Activated gamma-delta T cell treated with anti-CD3 and anti-CD28 coated beads, Interleukin-2, amount 50 U/mL, for 16 hours (primary cell): ENCODE measurements around the gene MRAP2.
"Not testable (repeated sequence)": the region's sequence is repeated elsewhere in the genome, so short reads cannot be mapped to it uniquely, and the experiment has no call there.

Experiments used
- DNase-seq: peaks from one replicate; pipeline ENCODE4 v3.0.0-alpha.2; 2020; ENCODE audit warnings: low read depth

Gene MRAP2

GRCh38 chr6:84077645-84078044 is 44.1 kb downstream of the MRAP2 start:
- no peak for DNase-seq

GRCh38 chr6:84078335-84078734 is 44.8 kb downstream of the MRAP2 start:
- no peak for DNase-seq

- no peak for DNase-seq
Observed at GRCh38 chr6:84081222-84081621, 47.6 kb downstream of the MRAP2 start.

- no peak for DNase-seq
Observed at GRCh38 chr6:84082689-84083265, 49.2 kb downstream of the MRAP2 start.

- not testable (repeated sequence) for DNase-seq
Observed at GRCh38 chr6:84084705-84085104, 51.1 kb downstream of the MRAP2 start.

GRCh38 chr6:84086056-84086455 is 52.5 kb downstream of the MRAP2 start:
- DNase-seq, result no peak

- DNase-seq, result no peak
Observed at GRCh38 chr6:84086545-84087429, 53.2 kb downstream of the MRAP2 start.

- no peak for DNase-seq
Observed at GRCh38 chr6:84089081-84089480, 55.5 kb downstream of the MRAP2 start.

GRCh38 chr6:84089552-84089951 is 56.0 kb downstream of the MRAP2 start:
- no peak for DNase-seq

GRCh38 chr6:84093441-84094435 is 60.2 kb downstream of the MRAP2 start:
- no peak for DNase-seq

GRCh38 chr6:84095156-84095555 is 61.6 kb downstream of the MRAP2 start:
- no peak for DNase-seq

- no peak for DNase-seq
Observed at GRCh38 chr6:84103029-84103428, 69.5 kb downstream of the MRAP2 start.

- not testable (repeated sequence) for DNase-seq
Observed at GRCh38 chr6:84105215-84105924, 71.8 kb downstream of the MRAP2 start.

- no peak for DNase-seq
Observed at GRCh38 chr6:84107495-84107894, 73.9 kb downstream of the MRAP2 start.

- not testable (repeated sequence) for DNase-seq
Observed at GRCh38 chr6:84111351-84111750, 77.8 kb downstream of the MRAP2 start.

GRCh38 chr6:84114933-84115594 is 81.5 kb downstream of the MRAP2 start:
- not testable (repeated sequence) for DNase-seq

- no peak for DNase-seq
Observed at GRCh38 chr6:84118191-84118590, 84.6 kb downstream of the MRAP2 start.

GRCh38 chr6:84119277-84119676 is 85.7 kb downstream of the MRAP2 start:
- DNase-seq, result no peak

- DNase-seq, result no peak
Observed at GRCh38 chr6:84123186-84123585, 89.6 kb downstream of the MRAP2 start.

- not testable (repeated sequence) for DNase-seq
Observed at GRCh38 chr6:84129588-84129987, 96.0 kb downstream of the MRAP2 start.

- not testable (repeated sequence) for DNase-seq
Observed at GRCh38 chr6:84133385-84133784, 99.8 kb downstream of the MRAP2 start.
